GM23248 (cell line): Measurements from ENCODE around the gene RALY.

Experiments
- EZH2 ChIP-seq: fragments of 200-600 bp; sonication (generic); IDR thresholded peaks from 2 replicates; pipeline ENCODE4 v1.6.1; 2018; ENCODE audit warnings: antibody characterized with exemption, mild to moderate bottlenecking; ENCODE audit not compliant: insufficient read depth, poor library complexity, severe bottlenecking
- EZH2phosphoT487 ChIP-seq: fragments of 200-600 bp; sonication (generic); IDR thresholded peaks from 2 replicates; pipeline ENCODE4 v1.6.1; 2018; ENCODE audit warnings: antibody characterized with exemption, moderate library complexity, mild to moderate bottlenecking, low read depth; ENCODE audit not compliant: insufficient read depth

DNA sequence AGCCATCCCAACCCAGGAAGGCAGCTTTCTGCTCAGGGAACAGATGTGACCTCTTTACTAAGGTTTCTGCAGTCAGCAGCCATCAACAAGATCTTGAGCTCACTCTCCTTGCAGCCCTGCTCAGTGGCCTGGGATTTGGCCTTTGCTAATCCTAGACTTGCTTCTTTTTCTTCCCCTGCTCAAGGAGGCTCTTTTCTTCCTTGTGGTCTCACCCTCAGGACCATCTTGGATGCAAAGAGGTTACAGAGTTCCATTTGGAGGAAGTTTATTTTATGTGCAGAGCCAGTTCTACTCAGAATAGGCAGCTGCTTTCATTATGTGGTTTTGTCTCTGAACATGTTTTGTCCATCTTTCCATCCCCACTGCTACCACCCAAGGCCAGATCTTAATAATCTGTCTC lies 49.3 kb downstream of the RALY start:
- TF ChIP-seq EZH2phosphoT487 (no peak), EZH2 (no peak)
